Breast epithelium (tissue), 3 donors: Measurements from ENCODE around the gene CSMD2.

Experiments
- POLR2A ChIP-seq: fragments of 450-650 bp; IDR thresholded peaks from one replicate; pipeline ENCODE4 v1.6.1; 2016; ENCODE audit warnings: antibody characterized with exemption, mild to moderate bottlenecking, moderate library complexity
- TF ChIP-seq, protein P1 (sequence below), 3 donors: fragments of 450-650 bp; IDR thresholded peaks; one replicate each; pipeline ENCODE4 v1.5.1; 2016 to 2017; ENCODE audit warnings: antibody characterized with exemption in 3 of 3, mild to moderate bottlenecking in 3 of 3, moderate library complexity in 3 of 3

- TF ChIP-seq, protein P1, sequence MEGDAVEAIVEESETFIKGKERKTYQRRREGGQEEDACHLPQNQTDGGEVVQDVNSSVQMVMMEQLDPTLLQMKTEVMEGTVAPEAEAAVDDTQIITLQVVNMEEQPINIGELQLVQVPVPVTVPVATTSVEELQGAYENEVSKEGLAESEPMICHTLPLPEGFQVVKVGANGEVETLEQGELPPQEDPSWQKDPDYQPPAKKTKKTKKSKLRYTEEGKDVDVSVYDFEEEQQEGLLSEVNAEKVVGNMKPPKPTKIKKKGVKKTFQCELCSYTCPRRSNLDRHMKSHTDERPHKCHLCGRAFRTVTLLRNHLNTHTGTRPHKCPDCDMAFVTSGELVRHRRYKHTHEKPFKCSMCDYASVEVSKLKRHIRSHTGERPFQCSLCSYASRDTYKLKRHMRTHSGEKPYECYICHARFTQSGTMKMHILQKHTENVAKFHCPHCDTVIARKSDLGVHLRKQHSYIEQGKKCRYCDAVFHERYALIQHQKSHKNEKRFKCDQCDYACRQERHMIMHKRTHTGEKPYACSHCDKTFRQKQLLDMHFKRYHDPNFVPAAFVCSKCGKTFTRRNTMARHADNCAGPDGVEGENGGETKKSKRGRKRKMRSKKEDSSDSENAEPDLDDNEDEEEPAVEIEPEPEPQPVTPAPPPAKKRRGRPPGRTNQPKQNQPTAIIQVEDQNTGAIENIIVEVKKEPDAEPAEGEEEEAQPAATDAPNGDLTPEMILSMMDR (IDR thresholded peaks at IDR 0.05) = no peak
- no peak for TF ChIP-seq POLR2A
These were observed 298.7 kb downstream of the CSMD2 start for GRCh38 chr1:33866281-33866680.
